Neuronal stem cell (in vitro differentiated cells): ENCODE data around the gene COQ8A.

Experiments used
- DNase-seq: peaks from one replicate; pipeline ENCODE4 v3.0.0-alpha.2; 2013; ENCODE audit warnings: low spot score
- H2AFZ ChIP-seq: one replicate; pipeline ENCODE4 v1.6.1; 2013; ENCODE audit warnings: mild to moderate bottlenecking, low read length, inconsistent platforms
- H2AK5ac ChIP-seq: 2 replicates; pipeline ENCODE4 v1.6.1; 2013; ENCODE audit warnings: low read depth, mild to moderate bottlenecking, inconsistent platforms, low read length, moderate library complexity, mixed read lengths
- H2BK120ac ChIP-seq: 2 replicates; pipeline ENCODE4 v1.6.1; 2013; ENCODE audit warnings: low read depth, mild to moderate bottlenecking, inconsistent platforms, low read length, moderate library complexity, mixed read lengths
- H2BK12ac ChIP-seq: one replicate; pipeline ENCODE4 v1.6.1; 2013; ENCODE audit warnings: low read length, inconsistent platforms
- H2BK15ac ChIP-seq: 2 replicates; pipeline ENCODE4 v1.6.1; 2013; ENCODE audit warnings: mild to moderate bottlenecking, low read length, inconsistent platforms, mixed read lengths
- H2BK5ac ChIP-seq: one replicate; pipeline ENCODE4 v1.6.1; 2013; ENCODE audit warnings: inconsistent platforms, mild to moderate bottlenecking, low read length, moderate library complexity
- H3K14ac ChIP-seq: one replicate; pipeline ENCODE4 v1.6.1; 2013; ENCODE audit warnings: low read length, inconsistent platforms
- H3K18ac ChIP-seq: 2 replicates; pipeline ENCODE4 v1.6.1; 2013; ENCODE audit warnings: low read length, inconsistent platforms
- H3K23ac ChIP-seq: 2 replicates; pipeline ENCODE4 v1.6.1; 2013; ENCODE audit warnings: low read depth, mild to moderate bottlenecking, mixed read lengths, low read length, inconsistent platforms; ENCODE audit not compliant: poor library complexity
- H3K27ac ChIP-seq: replicated peaks from 3 replicates; pipeline ENCODE4 v1.5.1; 2013; ENCODE audit warnings: low read length, inconsistent platforms
- H3K27me3 ChIP-seq, 3 experiments: 2 replicates each; pipeline ENCODE4 v1.6.1; 2013; ENCODE audit warnings: low read length in 3 of 3, mild to moderate bottlenecking in 2 of 3, inconsistent platforms in 1 of 3, low read depth in 1 of 3, mixed read lengths in 1 of 3, moderate library complexity in 1 of 3; ENCODE audit not compliant: control insufficient read depth in 3 of 3, insufficient read depth in 3 of 3
- H3K36me3 ChIP-seq, 2 donors: replicated peaks in 1 of 2; 2 replicates each; pipeline ENCODE4 v1.6.1; 2013; ENCODE audit warnings: low read length in 2 of 2; ENCODE audit not compliant: control insufficient read depth in 2 of 2, insufficient read depth in 2 of 2
- H3K4ac ChIP-seq: 2 replicates; pipeline ENCODE4 v1.6.1; 2013; ENCODE audit warnings: inconsistent platforms, mild to moderate bottlenecking, low read length, moderate library complexity
- H3K4me1 ChIP-seq, 2 donors: 1 replicate in 1 of 2; 2 replicates in 1 of 2; pipeline ENCODE4 v1.6.1; 2013; ENCODE audit warnings: low read length in 2 of 2, low read depth in 1 of 2; ENCODE audit not compliant: control insufficient read depth in 2 of 2, insufficient read depth in 1 of 2
- H3K4me2 ChIP-seq: one replicate; pipeline ENCODE4 v1.6.1; 2013; ENCODE audit warnings: mild to moderate bottlenecking, low read length, inconsistent platforms; ENCODE audit not compliant: insufficient read depth, poor library complexity, severe bottlenecking
- H3K4me3 ChIP-seq, 2 donors: 2 replicates each; pipeline ENCODE4 v1.5.1; 2013; ENCODE audit warnings: low read length in 2 of 2, mild to moderate bottlenecking in 2 of 2, inconsistent platforms in 1 of 2, moderate library complexity in 1 of 2
- H3K79me1 ChIP-seq: one replicate; pipeline ENCODE4 v1.6.1; 2013; ENCODE audit warnings: low read depth, mild to moderate bottlenecking, inconsistent platforms, low read length, moderate library complexity
- H3K9ac ChIP-seq: one replicate; pipeline ENCODE4 v1.6.1; 2013; ENCODE audit warnings: mild to moderate bottlenecking, low read depth, low read length, inconsistent platforms; ENCODE audit not compliant: poor library complexity
- H3K9me3 ChIP-seq, 2 donors: replicated peaks in 1 of 2; 2 replicates each; pipeline versions ENCODE3 to v1.6.1; 2013; ENCODE audit warnings: low read length in 2 of 2, mild to moderate bottlenecking in 2 of 2, inconsistent platforms in 1 of 2, low read depth in 1 of 2, mixed read lengths in 1 of 2, moderate library complexity in 1 of 2; ENCODE audit not compliant: control insufficient read depth in 2 of 2, insufficient read depth in 1 of 2
- H4K8ac ChIP-seq: one replicate; pipeline ENCODE4 v1.6.1; 2013; ENCODE audit warnings: low read depth, mild to moderate bottlenecking, inconsistent platforms, low read length, moderate library complexity
- H4K91ac ChIP-seq: one replicate; pipeline ENCODE4 v1.6.1; 2013; ENCODE audit warnings: low read length, low read depth, mild to moderate bottlenecking, inconsistent platforms; ENCODE audit not compliant: poor library complexity
- WGBS, 2 donors: extraction: QIAGEN DNeasy Blood & Tissue Kit; methylation state at CpG; one replicate each; pipeline ENCODE4 v1.1.7; 2013; ENCODE audit warnings: missing lambda C conversion rate in 2 of 2, mixed read lengths in 1 of 2; ENCODE audit not compliant: insufficient read length in 2 of 2, insufficient replicate concordance in 1 of 2; ENCODE audit errors: extremely low coverage in 2 of 2; 5-methylcytosine and 5-hydroxymethylcytosine counted together

Gene COQ8A

DNA sequence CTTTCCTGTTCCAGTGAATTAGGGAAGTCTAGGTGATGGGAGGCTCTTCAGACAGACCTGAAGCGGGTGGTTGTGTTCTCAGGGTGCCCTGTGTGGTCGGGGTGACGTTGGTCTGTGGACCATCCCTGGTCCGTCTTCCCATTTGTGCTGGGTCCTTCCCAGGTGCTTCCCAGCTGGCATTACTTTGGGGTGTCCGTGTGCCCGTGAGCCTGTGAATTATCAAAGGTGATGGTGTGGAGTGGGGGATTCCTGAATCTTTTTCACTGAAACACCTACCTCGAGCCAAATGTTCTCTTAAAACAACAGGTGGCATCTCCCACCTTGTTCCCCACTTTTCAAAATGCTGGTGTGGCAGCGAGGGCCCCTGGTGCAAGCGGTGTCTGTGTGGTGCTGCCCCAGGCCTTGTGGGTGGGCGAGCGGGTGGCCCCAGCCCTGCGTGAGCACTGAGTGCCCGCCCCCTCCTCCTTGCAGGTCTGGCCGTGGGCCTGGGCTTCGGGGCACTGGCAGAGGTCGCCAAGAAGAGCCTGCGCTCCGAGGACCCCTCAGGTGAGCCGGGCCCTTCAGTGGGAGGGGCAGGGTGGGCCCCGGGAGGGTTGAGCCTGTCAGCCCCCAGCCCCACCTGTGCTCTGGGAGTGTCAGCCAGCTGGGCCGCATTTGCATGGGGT is 37.0 kb downstream of the COQ8A start:
- Histone ChIP-seq H2BK5ac (peak overlapping the region; percentile 39), H3K27ac (no peak overlapping the region), H3K4me3 (no peak overlapping the region), H2BK12ac (no peak overlapping the region), H2AFZ (no peak overlapping the region), H3K27me3 (no peaks in the 10 kb centered on the region), H3K14ac (peak overlapping the region; percentile 71), H3K79me1 (peaks cover 5% of the 10 kb centered on the region), H3K4ac (no peak overlapping the region), H2AK5ac (peak overlapping the region; percentile 84), H3K9me3 (peaks cover 0 to 3% of the 10 kb centered on the region in 2 donors), H3K4me1 (peaks cover 21 to 26% of the 10 kb centered on the region in 2 donors), H3K9ac (no peak overlapping the region), H4K8ac (no peak overlapping the region), H3K23ac (peak overlapping the region; percentile 89), H2BK15ac (peak overlapping the region; percentile 58), H2BK120ac (peak overlapping the region; percentile 31), H4K91ac (peak overlapping the region; percentile 30), H3K18ac (peak overlapping the region; percentile 76), H3K4me2 (no peak overlapping the region), H3K36me3 (no peaks in the 10 kb centered on the region)
- DNase-seq, result no peak
- no CpG with 5 or more reads among the region's 21 CpGs for WGBS, 2 donors

DNA sequence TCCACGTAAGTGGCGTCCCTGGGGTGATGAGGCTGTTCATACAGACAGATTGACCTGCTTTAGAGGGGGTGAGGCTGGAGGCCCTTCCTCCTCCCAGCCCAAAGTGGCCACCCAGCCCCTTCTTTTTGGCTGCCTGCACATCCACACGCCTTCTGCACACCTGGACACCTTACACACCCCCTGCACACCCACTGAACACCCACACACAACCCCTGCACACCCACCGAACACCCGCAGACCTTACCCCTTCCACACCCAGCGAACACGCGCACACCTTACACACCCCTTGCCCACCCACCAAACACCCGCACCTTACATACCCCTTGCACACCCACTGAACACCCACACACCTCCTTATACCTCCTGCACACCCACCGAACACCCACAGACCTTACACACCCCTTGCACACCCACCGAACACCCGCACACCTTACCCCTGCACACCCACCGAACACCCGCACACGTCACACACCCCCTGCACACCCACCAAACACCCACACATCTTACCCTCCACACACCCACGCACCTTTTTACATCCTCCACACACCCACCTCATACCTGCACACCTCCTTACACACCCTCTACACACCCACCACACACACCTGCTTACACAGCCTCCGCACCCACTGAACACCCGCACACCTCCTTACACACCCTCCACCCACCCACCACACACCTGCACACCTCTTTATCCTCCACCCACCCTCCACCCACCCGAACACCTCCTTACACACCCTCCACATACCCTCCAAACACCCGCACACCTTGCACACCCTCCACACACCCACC is 37.7 kb downstream of the COQ8A start:
- Histone ChIP-seq H3K36me3 (no peaks in the 10 kb centered on the region), H3K23ac (peak overlapping the region; percentile 89), H3K4me3 (no peak overlapping the region), H3K4me1 (peaks cover 21 to 26% of the 10 kb centered on the region in 2 donors), H3K18ac (peak overlapping the region; percentile 76), H3K9ac (no peak overlapping the region), H3K27me3 (no peaks in the 10 kb centered on the region), H3K27ac (no peak overlapping the region), H2BK5ac (peak overlapping the region; percentile 75), H3K9me3 (peaks cover 0 to 3% of the 10 kb centered on the region in 2 donors), H3K79me1 (peaks cover 5% of the 10 kb centered on the region), H2BK12ac (no peak overlapping the region), H3K4me2 (no peak overlapping the region), H2BK120ac (peak overlapping the region; percentile 31), H2AK5ac (peak overlapping the region; percentile 84), H4K91ac (peak overlapping the region; percentile 30), H4K8ac (no peak overlapping the region), H3K14ac (peak overlapping the region; percentile 71), H2BK15ac (peak overlapping the region; percentile 58), H3K4ac (no peak overlapping the region), H2AFZ (no peak overlapping the region)
- DNase-seq, result no peak
- 100% methylated on average over 1 to 9 of the region's 20 CpGs for WGBS, 2 donors

DNA sequence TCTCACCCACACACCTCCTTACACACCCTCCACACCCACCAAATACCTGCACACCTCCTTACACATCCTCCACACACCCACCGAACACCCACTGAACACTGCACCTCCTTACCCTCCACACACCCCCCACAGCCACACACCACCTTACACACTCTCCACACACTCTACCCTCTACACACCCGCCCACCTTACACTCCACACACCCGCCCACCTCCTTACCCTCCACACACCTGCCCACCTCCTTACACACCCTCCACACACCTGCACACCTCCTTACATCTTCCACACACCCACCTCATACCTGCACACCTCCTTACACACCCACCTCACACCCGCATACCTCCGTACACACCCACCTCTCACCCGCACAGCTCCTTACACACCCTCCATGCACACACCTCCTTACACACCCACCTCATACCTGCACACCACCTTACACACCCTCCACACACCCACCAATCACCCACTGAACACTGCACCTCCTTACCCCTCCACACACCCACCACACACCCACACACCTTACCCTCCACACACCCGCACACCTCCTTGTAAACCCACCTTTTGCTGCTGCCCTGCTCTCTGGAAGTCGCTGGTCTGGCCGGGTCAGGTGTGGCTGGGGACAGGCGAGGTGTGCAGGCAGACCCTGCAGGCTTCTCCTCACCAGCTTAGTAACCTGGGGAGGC is 38.5 kb downstream of the COQ8A start:
- no peak overlapping the region for H2BK15ac ChIP-seq
- H3K79me1 ChIP-seq, result peaks cover 5% of the 10 kb centered on the region
- no peak overlapping the region for H3K9ac ChIP-seq
- no peak overlapping the region for H3K4me3 ChIP-seq
- no peak overlapping the region for H3K27ac ChIP-seq
- H4K8ac ChIP-seq, result peak overlapping the region; percentile 43
- H3K27me3 ChIP-seq, result no peaks in the 10 kb centered on the region
- H2AK5ac ChIP-seq, result peak overlapping the region; percentile 46
- no peak overlapping the region for H4K91ac ChIP-seq
- H3K23ac ChIP-seq, result no peak overlapping the region
- H2BK12ac ChIP-seq, result no peak overlapping the region
- no peak overlapping the region for H3K18ac ChIP-seq
- peaks cover 0 to 3% of the 10 kb centered on the region in 2 donors for H3K9me3 ChIP-seq
- 100% methylated on average over 7 of the region's 10 CpGs; no CpG with 5 or more reads in 1 of the 2 donors for WGBS, 2 donors
- no peak overlapping the region for H3K4ac ChIP-seq
- H3K36me3 ChIP-seq, result no peaks in the 10 kb centered on the region
- no peak overlapping the region for H2BK120ac ChIP-seq
- no peak overlapping the region for H2AFZ ChIP-seq
- no peak for DNase-seq
- H3K4me2 ChIP-seq, result no peak overlapping the region
- H3K14ac ChIP-seq, result peak overlapping the region; percentile 82
- H2BK5ac ChIP-seq, result no peak overlapping the region
- H3K4me1 ChIP-seq, result peaks cover 14 to 26% of the 10 kb centered on the region in 2 donors

DNA sequence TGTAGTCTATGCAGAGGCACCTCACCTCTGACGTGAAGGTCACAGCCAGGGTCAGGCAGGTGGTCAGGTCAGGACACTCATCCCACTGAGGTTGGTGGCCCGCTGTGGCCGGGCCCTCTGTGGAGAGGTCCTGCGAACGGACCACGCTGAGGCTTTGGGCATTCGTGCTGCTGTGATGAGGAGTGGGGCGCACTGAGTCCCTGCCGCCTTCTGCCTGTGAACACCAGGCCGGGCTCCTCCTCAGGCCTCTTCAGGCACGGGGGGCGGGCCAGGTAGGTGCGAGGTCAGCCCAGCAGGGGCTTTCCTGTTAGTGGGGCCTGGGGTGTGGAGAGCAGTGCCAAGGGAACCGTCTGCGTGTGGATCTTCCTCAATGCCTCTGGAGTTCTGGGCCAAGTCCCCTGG is 39.0 kb downstream of the COQ8A start:
- no peak overlapping the region for H3K4me3 ChIP-seq
- H3K9ac ChIP-seq, result no peak overlapping the region
- H3K9me3 ChIP-seq, result peaks cover 0 to 3% of the 10 kb centered on the region in 2 donors
- H3K14ac ChIP-seq, result peak overlapping the region; percentile 82
- H3K79me1 ChIP-seq, result peaks cover 5% of the 10 kb centered on the region
- H3K4ac ChIP-seq, result no peak overlapping the region
- no peak overlapping the region for H2BK5ac ChIP-seq
- H3K23ac ChIP-seq, result no peak overlapping the region
- no CpG with 5 or more reads among the region's 15 CpGs for WGBS, 2 donors
- no peak overlapping the region for H2AFZ ChIP-seq
- H3K4me2 ChIP-seq, result no peak overlapping the region
- DNase-seq, result no peak
- no peak overlapping the region for H2BK120ac ChIP-seq
- H2AK5ac ChIP-seq, result no peak overlapping the region
- H4K8ac ChIP-seq, result no peak overlapping the region
- no peak overlapping the region for H2BK12ac ChIP-seq
- H3K18ac ChIP-seq, result peak overlapping the region; percentile 80
- H3K4me1 ChIP-seq, result peaks cover 12 to 24% of the 10 kb centered on the region in 2 donors
- H3K27ac ChIP-seq, result no peak overlapping the region
- H4K91ac ChIP-seq, result no peak overlapping the region
- no peaks in the 10 kb centered on the region for H3K36me3 ChIP-seq
- H2BK15ac ChIP-seq, result no peak overlapping the region
- no peaks in the 10 kb centered on the region for H3K27me3 ChIP-seq
